ENCODE measurements around the gene DLGAP1.
"Not testable (repeated sequence)": the region's sequence is repeated elsewhere in the genome, so short reads cannot be mapped to it uniquely, and the experiment has no call there.

Gene DLGAP1

GRCh38 chr18:3653851-3654441 is 801.2 kb downstream of the DLGAP1 start:
- FAIRE-seq: no peak

DNA sequence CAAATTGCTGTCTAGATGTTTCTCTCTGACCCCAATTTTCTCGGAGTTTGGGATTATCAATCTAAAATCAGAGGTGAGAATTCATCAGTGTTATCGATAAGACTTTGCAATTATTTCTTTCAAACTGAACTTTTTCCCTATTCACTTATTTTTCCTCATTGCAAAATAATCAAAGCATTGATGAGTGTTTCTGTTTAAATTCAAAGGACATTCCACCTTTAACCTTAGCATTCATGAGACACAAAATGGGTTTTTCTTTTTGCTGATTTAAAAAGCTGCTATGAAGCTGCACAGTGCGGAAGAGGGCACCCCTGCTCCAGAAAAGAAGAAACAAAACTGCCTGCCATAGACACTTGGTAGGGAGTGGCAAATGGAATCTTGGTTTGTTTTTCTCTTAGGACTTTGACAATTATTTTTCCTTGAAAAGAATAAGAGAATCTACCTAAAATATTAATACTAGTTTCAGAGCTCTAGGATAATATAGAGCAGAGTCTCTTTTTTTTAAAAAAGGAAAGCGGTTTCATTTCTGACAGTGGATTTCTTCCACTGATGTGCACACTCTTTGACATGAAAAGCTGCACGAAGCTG is 801.8 kb downstream of the DLGAP1 start:
- DNase-seq (ENCODE audit: insufficient read length, low spot score): no peak
- no peak for FAIRE-seq

More at GRCh38 chr18:3653851-3654441, 801.2 kb downstream of the DLGAP1 start:
- DNase-seq (ENCODE audit: insufficient read length, low spot score): no peak

GRCh38 chr18:3652380-3653262 is 802.5 kb downstream of the DLGAP1 start:
- no peak for DNase-seq (ENCODE audit: insufficient read length, low spot score)
- no peak for FAIRE-seq

DNA sequence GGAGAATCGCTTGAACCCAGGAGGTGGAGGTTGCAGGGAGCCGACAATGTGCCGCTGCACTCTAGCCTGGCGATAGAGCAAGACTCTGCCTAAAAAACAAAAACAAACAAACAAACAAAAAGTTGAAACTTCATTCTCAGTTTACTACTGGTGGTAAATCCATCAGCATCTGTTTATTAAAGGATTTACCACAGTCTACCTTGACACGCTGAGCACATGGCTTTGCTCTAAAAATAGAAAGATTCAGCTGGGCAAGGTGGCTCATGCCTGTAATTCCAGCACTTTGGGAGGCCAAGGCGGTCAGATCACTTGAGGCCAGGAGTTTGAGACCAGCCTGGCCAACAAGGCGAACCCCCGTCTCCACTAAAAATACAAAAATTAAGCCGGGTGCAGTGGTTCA is 803.8 kb downstream of the DLGAP1 start:
- no peak for FAIRE-seq
- no peak for DNase-seq (ENCODE audit: insufficient read length, low spot score)

DNA sequence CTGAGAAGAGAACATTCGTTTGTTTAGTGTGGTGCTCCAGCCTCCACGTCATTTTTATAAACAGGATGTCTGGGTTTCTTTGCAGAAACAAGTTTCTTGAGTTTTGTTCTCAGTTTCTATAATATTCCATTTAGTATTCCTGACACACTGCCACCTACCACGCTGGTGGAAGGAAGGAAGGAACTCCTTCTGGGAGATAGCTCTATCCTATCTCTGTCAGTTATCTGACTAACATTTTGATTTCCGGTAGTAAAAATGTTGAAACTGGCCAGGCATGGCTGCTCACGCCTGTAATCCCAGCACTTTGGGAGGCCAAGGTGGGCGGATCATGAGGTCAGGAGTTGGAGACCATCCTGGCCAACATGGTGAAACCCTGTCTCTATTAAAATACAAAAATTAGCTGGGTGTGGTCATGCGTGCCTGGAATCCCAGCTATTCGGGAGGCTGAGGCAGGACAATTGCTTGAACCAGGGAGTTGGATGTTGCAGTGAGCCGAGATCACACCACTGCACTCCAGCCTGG is 804.5 kb downstream of the DLGAP1 start:
- FAIRE-seq; DNase-seq (ENCODE audit: insufficient read length, low spot score): not testable (repeated sequence)

- FAIRE-seq: no peak
- no peak for DNase-seq (ENCODE audit: insufficient read length, low spot score)
Observed at GRCh38 chr18:3649633-3650426, 805.3 kb downstream of the DLGAP1 start.

GRCh38 chr18:3649135-3649632 is 805.9 kb downstream of the DLGAP1 start:
- no peak for DNase-seq (ENCODE audit: insufficient read length, low spot score)
- FAIRE-seq: no peak

DNA sequence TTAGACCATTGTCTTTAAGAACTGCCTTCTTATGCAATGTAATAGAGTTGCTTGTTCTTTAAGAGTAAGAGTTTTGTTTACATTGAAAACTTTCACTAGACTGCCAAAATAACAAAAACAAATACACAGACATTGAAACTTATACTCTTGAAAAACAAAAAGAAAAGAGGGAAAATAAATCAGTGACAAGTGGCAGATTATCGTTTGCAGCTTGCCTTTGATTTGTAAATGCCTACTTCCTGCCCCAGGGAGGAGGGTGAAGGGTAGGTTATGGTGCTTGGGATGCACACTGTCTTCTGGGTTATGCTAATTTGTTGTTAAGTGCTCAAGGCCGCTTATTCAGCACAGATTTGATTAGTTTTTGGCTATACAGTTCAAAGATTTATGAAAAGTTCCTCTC is 806.5 kb downstream of the DLGAP1 start:
- no peak for FAIRE-seq
- DNase-seq (ENCODE audit: insufficient read length, low spot score): no peak

GRCh38 chr18:3648200-3648599 is 806.9 kb downstream of the DLGAP1 start:
- FAIRE-seq: no peak
- DNase-seq (ENCODE audit: insufficient read length, low spot score): no peak

GRCh38 chr18:3647636-3648035 is 807.5 kb downstream of the DLGAP1 start:
- FAIRE-seq (no peak), DNase-seq (ENCODE audit: insufficient read length, low spot score) (no peak)

DNA sequence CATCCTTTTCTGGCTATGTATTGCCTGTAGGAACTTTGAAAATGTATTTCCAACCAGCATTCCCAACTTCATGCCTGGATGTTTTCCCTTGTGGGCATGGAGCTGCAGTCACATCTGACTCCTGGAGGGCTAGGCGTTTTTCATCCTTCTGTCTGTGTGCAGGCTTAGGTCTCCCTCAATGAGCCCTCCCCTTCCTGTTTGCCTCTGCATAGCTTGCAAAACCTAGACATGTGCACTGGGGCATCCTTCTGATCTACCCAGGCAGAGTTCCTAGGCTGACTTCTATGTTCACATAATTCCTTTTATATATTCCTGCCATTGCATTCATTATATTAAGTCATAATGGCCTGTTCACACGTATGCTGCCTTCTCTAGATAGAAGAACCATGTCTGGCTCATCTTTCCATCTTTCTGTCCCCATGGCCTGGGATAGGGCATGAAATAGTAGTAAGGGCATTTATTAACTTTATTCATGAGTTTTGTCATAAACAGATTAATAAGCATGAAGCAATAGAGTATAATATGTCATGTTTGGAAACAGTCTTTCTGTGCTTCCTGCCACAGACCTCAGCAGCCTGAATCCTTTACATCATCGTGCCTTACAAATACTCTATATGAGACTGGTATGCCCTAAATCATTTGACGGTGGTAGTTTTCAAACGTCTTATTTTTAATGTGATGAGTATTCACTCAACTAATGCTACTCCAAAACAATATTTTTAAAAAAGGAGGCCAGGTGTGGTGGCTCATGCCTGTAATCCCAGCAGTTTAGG is 809.5 kb downstream of the DLGAP1 start:
- DNase-seq (ENCODE audit: insufficient read length, low spot score): no peak

GRCh38 chr18:3634250-3634939 is 820.7 kb downstream of the DLGAP1 start:
- FAIRE-seq: no peak
- no peak for DNase-seq (ENCODE audit: insufficient read length, low spot score)

More for the DNA sequence above, 809.5 kb downstream of the DLGAP1 start:
- no peak for FAIRE-seq

DNA sequence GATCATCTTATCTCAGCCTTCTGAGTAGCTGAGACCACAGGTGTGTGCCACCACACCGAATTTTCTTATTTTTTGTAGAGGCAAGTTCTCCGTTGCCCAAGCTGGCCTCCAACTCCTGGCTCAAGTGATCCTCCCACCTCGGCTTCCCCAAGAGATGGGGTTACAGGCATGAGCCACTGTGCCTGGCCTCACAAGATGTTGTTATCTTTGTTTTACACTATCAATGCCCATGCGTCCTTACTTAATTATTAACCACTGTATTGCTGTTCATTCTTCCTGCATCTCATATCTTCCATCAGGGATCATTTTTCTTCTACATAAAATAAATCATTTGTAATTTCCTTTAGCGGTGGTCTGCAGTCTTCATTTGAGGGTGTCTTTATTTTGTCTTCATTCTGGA is 823.2 kb downstream of the DLGAP1 start:
- no peak for FAIRE-seq
- no peak for DNase-seq (ENCODE audit: insufficient read length, low spot score)

GRCh38 chr18:3626929-3627458 is 828.1 kb downstream of the DLGAP1 start:
- FAIRE-seq: no peak
- DNase-seq (ENCODE audit: insufficient read length, low spot score): no peak

DNA sequence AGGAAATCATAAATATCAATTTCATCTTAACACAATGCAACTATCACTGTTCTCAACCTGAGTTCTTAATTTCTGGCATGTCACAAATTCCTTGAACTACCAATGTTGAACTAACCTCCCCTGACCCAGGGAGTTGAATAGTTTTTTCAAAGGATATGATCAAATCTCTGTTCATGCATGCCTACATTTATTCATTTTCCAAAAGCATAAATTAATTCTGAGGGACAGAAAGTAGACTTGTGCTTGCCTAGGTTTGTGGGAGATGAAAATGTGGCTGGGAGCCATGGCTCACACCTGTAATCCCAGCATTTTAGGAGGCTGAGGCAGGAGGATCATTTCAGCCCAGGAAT is 829.4 kb downstream of the DLGAP1 start:
- DNase-seq (ENCODE audit: insufficient read length, low spot score): no peak
- no peak for FAIRE-seq

- FAIRE-seq (no peak), DNase-seq (ENCODE audit: insufficient read length, low spot score) (no peak)
Observed at GRCh38 chr18:3624935-3625741, 830.0 kb downstream of the DLGAP1 start.

DNA sequence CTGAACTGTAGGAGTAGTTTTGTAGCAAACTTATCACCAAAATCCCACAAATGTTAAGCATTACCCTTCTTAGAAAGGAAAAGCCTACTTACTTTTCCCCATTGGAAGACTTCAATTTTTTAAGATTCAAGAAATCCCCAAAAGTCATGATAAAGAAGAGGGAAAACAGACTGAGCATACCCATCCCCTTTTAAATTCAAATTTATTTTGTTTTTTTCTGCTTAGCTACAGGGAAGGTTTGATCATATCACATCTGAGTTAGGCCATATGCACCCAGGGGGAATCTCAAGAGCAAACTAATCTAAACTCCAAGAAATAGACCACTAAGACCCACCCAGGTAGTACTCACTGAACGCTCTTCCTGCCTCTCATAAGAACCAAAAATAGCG is 830.6 kb downstream of the DLGAP1 start:
- FAIRE-seq (no peak), DNase-seq (ENCODE audit: insufficient read length, low spot score) (no peak)

Data from GM19239 (cell line).